Neural cell (in vitro differentiated cells): ENCODE results near the gene WRAP73. TPM values are rescaled to one million over a fixed set of nuclear protein-coding genes. Genes with fewer than 3 reads are reported as not detected.

ENCODE experiments used
- H2AFZ ChIP-seq: fragments of 200-600, 300-800 bp; sonication (generic), shearing (Covaris generic); 2 replicates; pipeline ENCODE4 v1.6.0; 2014; ENCODE audit warnings: low read depth, mild to moderate bottlenecking, antibody characterized with exemption, low read length, moderate library complexity
- H3F3A ChIP-seq: fragments of 200-600 bp; shearing (Covaris generic); 2 replicates; pipeline ENCODE4 v1.6.1; 2016; ENCODE audit warnings: mild to moderate bottlenecking, moderate library complexity, mixed read lengths, antibody characterized with exemption, low read length; ENCODE audit not compliant: insufficient read depth, poor library complexity, severe bottlenecking
- H3K27ac ChIP-seq: fragments of 200-600, 300-800 bp; sonication (generic), shearing (Covaris generic); 2 replicates; pipeline ENCODE4 v1.5.1; 2014; ENCODE audit warnings: mild to moderate bottlenecking, low read length, moderate library complexity
- H3K27me3 ChIP-seq: fragments of 300-800, 200-600 bp; sonication (generic), shearing (Covaris generic); 2 replicates; pipeline ENCODE4 v1.6.0; 2014; ENCODE audit warnings: mild to moderate bottlenecking, low read depth, low read length, moderate library complexity; ENCODE audit not compliant: insufficient read depth
- H3K36me3 ChIP-seq: fragments of 300-800, 200-600 bp; sonication (generic), shearing (Covaris generic); 2 replicates; pipeline ENCODE4 v1.5.1; 2014; ENCODE audit warnings: mild to moderate bottlenecking, antibody characterized with exemption, low read length, moderate library complexity; ENCODE audit not compliant: insufficient read depth
- H3K4me2 ChIP-seq: fragments of 300-800, 200-600 bp; sonication (generic), shearing (Covaris generic); 2 replicates; pipeline ENCODE4 v1.6.0; 2014; ENCODE audit warnings: mild to moderate bottlenecking, low read length
- H3K4me3 ChIP-seq: fragments of 300-800, 200-600 bp; sonication (generic), shearing (Covaris generic); 2 replicates; pipeline ENCODE4 v1.5.1; 2014; ENCODE audit warnings: mild to moderate bottlenecking, low read length, moderate library complexity
- H3K79me2 ChIP-seq: fragments of 200-600 bp; shearing (Covaris generic); replicated peaks from 2 replicates; pipeline ENCODE4 v1.6.0; 2014; ENCODE audit warnings: mild to moderate bottlenecking, low read length, moderate library complexity; ENCODE audit not compliant: insufficient read depth
- H3K9ac ChIP-seq: fragments of 300-800, 200-600 bp; sonication (generic), shearing (Covaris generic); 2 replicates; pipeline ENCODE4 v1.6.1; 2016; ENCODE audit warnings: mild to moderate bottlenecking, low read length, mixed read lengths
- H3K9me2 ChIP-seq: fragments of 200-600 bp; shearing (Covaris generic); 2 replicates; pipeline ENCODE4 v1.6.1; 2016; ENCODE audit warnings: mild to moderate bottlenecking, low read length, mixed read lengths; ENCODE audit not compliant: insufficient read depth
- H3K9me3 ChIP-seq: fragments of 200-600, 300-800 bp; sonication (generic), shearing (Covaris generic); 2 replicates; pipeline ENCODE4 v1.6.1; 2016; ENCODE audit warnings: mild to moderate bottlenecking, mixed run types, low read length, moderate library complexity, mixed read lengths
- H4K20me1 ChIP-seq: fragments of 200-600 bp; shearing (Covaris generic); 2 replicates; pipeline ENCODE4 v1.6.1; 2016; ENCODE audit warnings: mild to moderate bottlenecking, mixed run types; ENCODE audit not compliant: insufficient read depth
- EP300 ChIP-seq: fragments of 450-650 bp; conservative IDR thresholded peaks from 2 replicates; pipeline ENCODE4 v1.6.1; 2014; ENCODE audit warnings: antibody characterized with exemption, mild to moderate bottlenecking, moderate library complexity; ENCODE audit not compliant: poor library complexity, severe bottlenecking
- EZH2 ChIP-seq: fragments of 200-600, 300-800 bp; shearing (Covaris generic), sonication (generic); IDR thresholded peaks from 2 replicates; pipeline ENCODE4 v1.6.1; 2014; ENCODE audit warnings: antibody characterized with exemption, low read length, borderline replicate concordance, mild to moderate bottlenecking; ENCODE audit not compliant: insufficient read depth, poor library complexity, severe bottlenecking
- MXI1 ChIP-seq: fragments of 450-650 bp; conservative IDR thresholded peaks from 2 replicates; pipeline ENCODE4 v1.6.1; 2014; ENCODE audit warnings: antibody characterized with exemption, mild to moderate bottlenecking; ENCODE audit not compliant: poor library complexity, severe bottlenecking
- POLR2AphosphoS5 ChIP-seq: IDR thresholded peaks from 2 replicates; pipeline ENCODE4 v1.6.1; 2012
- RAD21 ChIP-seq: fragments of 450-650 bp; conservative IDR thresholded peaks from 2 replicates; pipeline ENCODE4 v1.6.1; 2014; ENCODE audit warnings: antibody characterized with exemption, mild to moderate bottlenecking, moderate library complexity
- REST ChIP-seq: IDR thresholded peaks from 2 replicates; pipeline ENCODE4 v1.6.1; 2012; ENCODE audit warnings: borderline replicate concordance
- SMC3 ChIP-seq: fragments of 450-650 bp; conservative IDR thresholded peaks from 2 replicates; pipeline ENCODE4 v1.6.1; 2014; ENCODE audit warnings: antibody characterized with exemption, mild to moderate bottlenecking, moderate library complexity; ENCODE audit not compliant: poor library complexity
- TAF1 ChIP-seq: IDR thresholded peaks from 2 replicates; pipeline ENCODE4 v1.6.1; 2012; ENCODE audit warnings: low read depth
- polyA plus RNA-seq: library from polyadenylated mRNA; depleted of rRNA; stranded (reverse); fragments of >200 nt; gene quantifications from 2 replicates; pipeline ENCODE4 v1.2.3, GENCODE V29; 2014
- TF ChIP-seq, protein P1 (sequence below): fragments of 450-650 bp; IDR thresholded peaks from 2 replicates; pipeline ENCODE4 v1.5.1; 2014; ENCODE audit warnings: antibody characterized with exemption, mild to moderate bottlenecking, moderate library complexity; ENCODE audit not compliant: poor library complexity, severe bottlenecking

WRAP73 gene
- polyA plus RNA-seq, 1 donor from 2014 or later = 32.9 TPM

GRCh38 chr1:3634059-3634800 lies 15.7 kb downstream of the WRAP73 start:
- Histone ChIP-seq H3K9me2 (no peaks in the 10 kb centered on the region), H3K4me3 (no peak overlapping the region), H3K79me2 (no peaks in the 10 kb centered on the region), H3K9ac (no peak overlapping the region), H3K27ac (no peak overlapping the region), H2AFZ (no peak overlapping the region), H3K4me2 (no peak overlapping the region), H3K36me3 (no peaks in the 10 kb centered on the region), H3F3A (no peaks in the 10 kb centered on the region), H3K9me3 (no peaks in the 10 kb centered on the region), H4K20me1 (no peaks in the 10 kb centered on the region), H3K27me3 (no peaks in the 10 kb centered on the region)
- TF ChIP-seq, protein P1, sequence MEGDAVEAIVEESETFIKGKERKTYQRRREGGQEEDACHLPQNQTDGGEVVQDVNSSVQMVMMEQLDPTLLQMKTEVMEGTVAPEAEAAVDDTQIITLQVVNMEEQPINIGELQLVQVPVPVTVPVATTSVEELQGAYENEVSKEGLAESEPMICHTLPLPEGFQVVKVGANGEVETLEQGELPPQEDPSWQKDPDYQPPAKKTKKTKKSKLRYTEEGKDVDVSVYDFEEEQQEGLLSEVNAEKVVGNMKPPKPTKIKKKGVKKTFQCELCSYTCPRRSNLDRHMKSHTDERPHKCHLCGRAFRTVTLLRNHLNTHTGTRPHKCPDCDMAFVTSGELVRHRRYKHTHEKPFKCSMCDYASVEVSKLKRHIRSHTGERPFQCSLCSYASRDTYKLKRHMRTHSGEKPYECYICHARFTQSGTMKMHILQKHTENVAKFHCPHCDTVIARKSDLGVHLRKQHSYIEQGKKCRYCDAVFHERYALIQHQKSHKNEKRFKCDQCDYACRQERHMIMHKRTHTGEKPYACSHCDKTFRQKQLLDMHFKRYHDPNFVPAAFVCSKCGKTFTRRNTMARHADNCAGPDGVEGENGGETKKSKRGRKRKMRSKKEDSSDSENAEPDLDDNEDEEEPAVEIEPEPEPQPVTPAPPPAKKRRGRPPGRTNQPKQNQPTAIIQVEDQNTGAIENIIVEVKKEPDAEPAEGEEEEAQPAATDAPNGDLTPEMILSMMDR = no peak
- no peak for TF ChIP-seq SMC3
- TF ChIP-seq EP300 = no peak
- TF ChIP-seq RAD21 = no peak
- TF ChIP-seq POLR2AphosphoS5 = no peak
- TF ChIP-seq REST = no peak
- no peak for TF ChIP-seq MXI1
- no peak for TF ChIP-seq TAF1
- TF ChIP-seq EZH2 = no peak

GRCh38 chr1:3633344-3634058 lies 16.4 kb downstream of the WRAP73 start:
- H2AFZ ChIP-seq = no peak overlapping the region
- H3K4me3 ChIP-seq = no peak overlapping the region
- no peaks in the 10 kb centered on the region for H3K27me3 ChIP-seq
- H3F3A ChIP-seq = no peaks in the 10 kb centered on the region
- H3K36me3 ChIP-seq = no peaks in the 10 kb centered on the region
- H4K20me1 ChIP-seq = no peaks in the 10 kb centered on the region
- H3K4me2 ChIP-seq = no peak overlapping the region
- TF ChIP-seq REST = no peak
- TF ChIP-seq, protein P1 = no peak
- TF ChIP-seq TAF1 = no peak
- TF ChIP-seq EZH2 = no peak
- no peak for TF ChIP-seq RAD21
- no peak for TF ChIP-seq POLR2AphosphoS5
- TF ChIP-seq SMC3 = no peak
- H3K79me2 ChIP-seq = no peaks in the 10 kb centered on the region
- no peak overlapping the region for H3K9ac ChIP-seq
- no peak overlapping the region for H3K27ac ChIP-seq
- no peaks in the 10 kb centered on the region for H3K9me3 ChIP-seq
- H3K9me2 ChIP-seq = no peaks in the 10 kb centered on the region
